ENCODE data around the gene AKT1.

DNA sequence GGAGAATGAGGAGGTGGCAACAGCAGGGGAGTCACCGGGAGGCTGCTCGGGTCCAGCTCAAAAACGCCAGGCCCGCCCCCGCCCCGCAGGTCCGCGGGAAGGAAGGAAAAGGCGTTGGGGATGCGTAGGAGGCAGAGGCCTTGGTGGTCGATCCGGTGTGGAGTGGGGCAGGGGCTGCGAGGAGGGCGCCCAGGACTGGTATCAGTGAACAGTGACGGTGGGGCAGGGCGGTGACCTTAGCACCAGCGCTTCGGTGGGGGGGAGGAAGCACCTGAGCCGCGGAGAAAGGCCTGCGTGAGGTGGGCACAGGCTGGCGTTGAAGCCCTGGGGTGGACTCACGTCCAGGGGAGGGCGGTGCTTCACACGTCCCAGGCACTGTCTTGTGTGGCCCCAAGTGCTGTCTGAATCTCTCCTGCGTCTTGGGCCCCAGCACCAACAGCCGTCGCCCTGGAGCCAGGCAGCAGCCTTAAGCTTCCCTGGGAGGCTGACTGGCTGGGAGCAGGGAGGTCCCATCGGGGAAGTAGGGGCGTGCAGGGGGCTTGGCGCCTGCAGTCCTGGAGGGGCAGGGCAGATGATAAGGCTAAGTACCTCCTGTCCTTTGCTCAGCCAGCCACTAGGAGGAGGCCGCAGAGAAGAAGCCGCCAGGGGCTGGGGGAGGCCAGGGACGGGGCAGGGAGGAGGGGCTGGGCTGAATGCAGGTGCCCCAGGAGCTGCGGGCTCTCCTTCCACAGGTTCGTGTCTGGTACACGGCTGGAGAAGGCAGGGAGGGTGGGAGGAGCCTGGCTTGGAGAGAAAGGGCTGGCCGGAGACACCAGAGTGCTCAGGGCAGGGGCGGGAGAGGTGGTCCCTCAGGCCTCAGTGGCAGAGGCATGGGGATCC lies 31.9 kb upstream of the AKT1 start:
- TF ChIP-seq POLR2A (IDR thresholded peaks at IDR 0.05): no peak
- TF ChIP-seq, protein P1, sequence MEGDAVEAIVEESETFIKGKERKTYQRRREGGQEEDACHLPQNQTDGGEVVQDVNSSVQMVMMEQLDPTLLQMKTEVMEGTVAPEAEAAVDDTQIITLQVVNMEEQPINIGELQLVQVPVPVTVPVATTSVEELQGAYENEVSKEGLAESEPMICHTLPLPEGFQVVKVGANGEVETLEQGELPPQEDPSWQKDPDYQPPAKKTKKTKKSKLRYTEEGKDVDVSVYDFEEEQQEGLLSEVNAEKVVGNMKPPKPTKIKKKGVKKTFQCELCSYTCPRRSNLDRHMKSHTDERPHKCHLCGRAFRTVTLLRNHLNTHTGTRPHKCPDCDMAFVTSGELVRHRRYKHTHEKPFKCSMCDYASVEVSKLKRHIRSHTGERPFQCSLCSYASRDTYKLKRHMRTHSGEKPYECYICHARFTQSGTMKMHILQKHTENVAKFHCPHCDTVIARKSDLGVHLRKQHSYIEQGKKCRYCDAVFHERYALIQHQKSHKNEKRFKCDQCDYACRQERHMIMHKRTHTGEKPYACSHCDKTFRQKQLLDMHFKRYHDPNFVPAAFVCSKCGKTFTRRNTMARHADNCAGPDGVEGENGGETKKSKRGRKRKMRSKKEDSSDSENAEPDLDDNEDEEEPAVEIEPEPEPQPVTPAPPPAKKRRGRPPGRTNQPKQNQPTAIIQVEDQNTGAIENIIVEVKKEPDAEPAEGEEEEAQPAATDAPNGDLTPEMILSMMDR (IDR thresholded peaks at IDR 0.05): no peak
